ENCODE results near the gene COPG2.

Gene COPG2

GRCh38 chr7:130458257-130458656 lies 210.3 kb downstream of the COPG2 start:
- H3K27me3 Mint-ChIP-seq (ENCODE audit: low read depth, poor library complexity): no peaks in the 10 kb centered on the region
- peaks cover 20% of the 10 kb centered on the region for H3K36me3 Mint-ChIP-seq (ENCODE audit: low read depth)
- no peak for TF ChIP-seq CTCF (IDR thresholded peaks at IDR 0.05)
- peaks cover 10% of the 10 kb centered on the region for H3K4me1 Mint-ChIP-seq
- peaks cover 51% of the 10 kb centered on the region for H3K9me3 Mint-ChIP-seq
- H3K4me3 Mint-ChIP-seq: no peak overlapping the region
- no peak for DNase-seq
- no peak overlapping the region for H3K27ac Mint-ChIP-seq

Measured in nephron progenitor cell (in vitro differentiated cells).